HT-29 (cell line): ENCODE results near the gene ADRA1B. TPM values are rescaled to one million over a fixed set of nuclear protein-coding genes. Genes with fewer than 3 reads are reported as not detected.
A peak's percentile ranks its signal among the peaks of the same experiment; 100 is the strongest.

Source experiments
- DNase-seq: peaks from one replicate; pipeline ENCODE4 v3.0.0-alpha.2; 2015; ENCODE audit warnings: low spot score
- total RNA-seq: library from RNA; depleted of rRNA; stranded (reverse); fragments of >200 nt; shearing (Covaris generic); gene quantifications from 2 replicates; pipeline ENCODE4 v1.2.3, GENCODE V29; 2014; rRNA removed

Gene ADRA1B
- total RNA-seq = not detected in 2 replicates

GRCh38 chr5:159915904-159916840, at the start of gene ADRA1B:
ADRA1B (plus strand) TSS chr5:159916482; CDS start chr5:159916906, 424 bp downstream.
- no peak for DNase-seq

DNA sequence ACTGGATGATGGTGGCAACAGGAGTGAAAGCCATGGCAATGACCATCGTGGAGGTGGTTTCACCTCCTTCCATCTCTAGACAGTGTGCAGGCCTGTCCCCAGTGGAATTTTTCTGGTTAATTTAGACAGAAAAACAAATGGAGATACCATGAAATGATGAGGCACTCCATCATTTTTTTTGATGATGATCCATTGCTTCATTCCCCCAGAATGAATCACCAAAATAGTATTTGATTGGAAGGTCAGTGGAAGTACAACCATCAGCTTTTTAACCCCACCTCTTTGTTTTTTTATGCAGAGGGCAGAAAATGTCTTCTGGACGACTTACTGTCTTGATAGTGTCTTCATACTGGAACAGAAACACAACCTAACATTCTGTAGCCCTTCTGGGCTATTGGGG, 42.6 kb upstream of the ADRA1B start:
- no peak for DNase-seq

DNA sequence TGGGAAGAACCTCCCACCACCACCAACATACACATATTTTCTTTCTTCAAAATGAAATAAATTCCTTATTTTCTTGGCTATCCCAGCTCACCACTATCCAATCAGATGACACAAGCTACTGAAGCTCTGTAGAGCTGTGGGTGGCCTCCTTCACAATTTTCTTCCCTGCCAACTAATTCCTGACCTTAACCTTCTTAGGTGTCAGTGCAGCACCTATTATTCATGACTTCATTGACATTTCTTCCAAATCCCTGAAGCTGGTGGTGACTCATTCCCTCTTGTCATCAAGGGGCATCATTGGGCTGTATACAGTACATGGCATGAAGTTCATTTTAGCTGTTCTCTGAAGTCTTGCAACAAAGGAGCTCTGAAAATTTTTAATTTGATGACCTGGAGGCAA, 42.0 kb upstream of the ADRA1B start:
- DNase-seq = no peak

GRCh38 chr5:159877016-159877415, 39.3 kb upstream of the ADRA1B start:
- no peak for DNase-seq

DNA sequence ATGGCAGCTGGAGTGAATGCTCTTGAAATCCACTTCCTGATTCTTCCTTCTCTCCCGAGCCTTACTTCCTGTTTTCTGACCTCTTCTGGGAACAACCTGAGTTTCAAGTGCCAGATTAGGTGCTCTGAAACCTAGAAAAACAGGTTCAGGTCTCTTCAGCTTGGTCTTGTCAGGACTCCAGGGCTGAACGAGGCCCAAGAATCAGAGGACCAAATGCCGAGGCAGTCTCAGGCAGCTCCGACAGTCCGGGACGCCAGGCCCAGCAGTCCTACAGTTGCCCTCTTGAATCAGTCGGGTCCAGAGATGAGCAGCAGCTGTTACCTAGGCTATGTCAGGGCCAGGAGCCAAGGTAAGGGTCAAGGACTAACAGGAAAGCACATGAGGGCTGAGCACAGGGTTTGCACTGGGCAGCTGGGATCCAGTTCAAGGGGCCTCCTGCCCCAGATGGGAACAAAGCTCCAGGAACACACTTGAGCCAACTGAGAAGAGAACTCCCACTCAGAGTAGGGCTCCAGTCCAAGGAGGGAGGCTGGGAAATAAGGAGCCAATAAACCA, 38.3 kb upstream of the ADRA1B start:
- DNase-seq = no peak

- peak; percentile 11 for DNase-seq
Observed at GRCh38 chr5:159878988-159879471, 37.3 kb upstream of the ADRA1B start.

DNA sequence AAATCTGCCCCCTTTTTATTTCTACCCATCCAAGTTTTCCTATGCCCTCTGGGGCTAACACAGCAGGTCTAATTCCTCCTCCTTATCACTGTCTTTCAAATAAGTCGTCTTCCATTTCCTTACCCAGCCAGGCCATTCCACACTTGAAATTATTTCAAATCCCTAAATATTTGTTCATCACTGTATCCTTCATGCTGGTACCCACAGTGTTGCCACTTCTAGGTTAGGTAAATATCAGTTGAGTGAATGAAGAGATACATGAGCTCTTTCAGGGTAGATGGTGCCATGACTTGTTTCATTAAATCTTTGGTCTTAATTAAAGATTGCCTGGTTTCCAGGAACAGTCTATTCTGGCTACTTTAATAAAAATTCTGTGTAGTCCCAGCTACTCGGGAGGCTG, 35.6 kb upstream of the ADRA1B start:
- DNase-seq = no peak

- DNase-seq = no peak
Observed at GRCh38 chr5:159881967-159882366, 34.3 kb upstream of the ADRA1B start.

DNA sequence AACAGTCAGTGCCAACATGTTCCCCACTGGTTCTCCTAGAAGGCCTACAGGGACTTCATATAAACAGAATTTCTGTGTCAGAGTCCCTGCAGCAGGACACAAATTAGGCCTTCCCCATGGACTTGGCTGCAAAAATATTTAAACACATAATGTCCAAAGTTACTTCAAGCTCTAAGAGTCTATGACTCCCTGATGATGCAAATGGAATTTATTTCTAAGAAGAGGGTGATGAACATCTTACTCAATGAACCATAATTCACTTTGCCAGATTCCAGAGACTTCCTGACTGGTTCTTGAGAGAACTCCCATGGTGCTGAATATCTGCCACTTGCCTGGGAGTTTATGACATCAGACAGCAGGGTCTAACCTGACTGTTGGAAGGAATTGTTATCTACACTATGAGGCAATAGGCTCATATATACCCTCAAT, 32.7 kb upstream of the ADRA1B start:
- DNase-seq = no peak

DNA sequence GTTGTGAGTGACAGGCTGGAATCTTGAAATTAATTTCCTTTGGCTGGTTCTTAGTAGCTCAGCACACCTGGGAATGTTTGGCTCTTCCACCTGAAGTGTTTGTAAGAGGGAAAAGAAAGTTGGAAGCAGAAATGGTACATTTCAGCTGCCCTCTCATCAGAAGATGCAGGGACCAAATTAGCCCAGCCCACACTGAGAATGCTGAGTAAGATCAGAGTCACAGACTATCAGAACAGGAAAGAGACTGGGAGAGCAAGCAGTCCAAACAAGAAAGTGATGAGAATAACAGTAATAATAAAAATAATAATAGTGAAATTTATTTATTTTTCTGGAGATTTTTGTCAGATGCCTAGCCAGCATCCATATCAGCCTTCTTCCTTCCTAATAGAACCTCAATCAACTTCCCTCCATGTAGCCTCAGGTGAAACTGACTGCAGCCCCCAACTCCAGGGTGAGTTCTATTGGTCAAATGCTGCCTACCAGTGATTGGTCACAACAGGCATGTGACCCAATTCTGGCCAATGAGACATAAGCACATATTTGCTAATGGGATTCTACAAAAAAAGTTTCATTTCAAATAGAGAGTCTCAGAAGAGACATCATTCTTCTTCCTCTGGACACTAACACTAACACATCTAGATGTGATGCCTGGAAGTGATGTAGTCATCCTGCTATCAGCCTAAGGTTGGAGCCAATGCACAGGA, 31.2 kb upstream of the ADRA1B start:
- no peak for DNase-seq

DNA sequence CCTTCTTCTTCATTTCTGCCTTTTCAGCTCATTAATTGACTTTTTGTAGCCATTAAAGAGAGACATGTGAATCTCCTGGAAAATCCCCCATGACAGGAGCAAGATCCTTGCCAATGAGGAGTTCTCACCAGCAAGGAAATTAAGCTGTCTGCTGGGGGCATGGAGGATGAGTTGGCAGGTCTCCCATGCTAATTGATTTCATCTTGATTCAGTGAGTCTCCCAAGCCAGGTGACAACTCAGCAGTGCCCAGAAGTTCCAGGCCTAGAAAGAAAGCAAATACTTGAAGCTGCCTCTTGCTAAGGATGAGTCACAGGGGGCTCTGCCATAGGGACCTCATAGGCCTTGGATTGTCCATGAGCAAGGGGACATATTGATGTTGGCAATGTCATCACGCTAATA, 30.0 kb upstream of the ADRA1B start:
- no peak for DNase-seq

DNA sequence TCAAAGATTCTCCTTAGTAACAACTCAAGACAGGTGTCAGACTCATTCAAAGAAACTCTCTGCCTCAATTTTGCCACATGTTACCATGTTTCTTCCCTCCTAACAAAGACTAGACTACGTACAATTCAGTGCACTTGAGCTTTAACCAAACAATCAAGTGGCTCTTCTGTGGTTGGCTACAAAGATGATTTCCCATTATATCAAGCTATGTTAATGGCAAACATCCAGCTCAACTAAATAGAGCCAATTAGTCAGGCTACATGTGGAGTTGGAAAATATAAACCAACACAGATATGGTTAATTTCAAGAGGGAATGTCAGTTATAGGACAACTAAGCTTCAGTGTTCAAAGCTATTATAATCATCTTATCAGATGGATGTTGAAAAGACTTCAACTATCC, 29.2 kb upstream of the ADRA1B start:
- no peak for DNase-seq

DNA sequence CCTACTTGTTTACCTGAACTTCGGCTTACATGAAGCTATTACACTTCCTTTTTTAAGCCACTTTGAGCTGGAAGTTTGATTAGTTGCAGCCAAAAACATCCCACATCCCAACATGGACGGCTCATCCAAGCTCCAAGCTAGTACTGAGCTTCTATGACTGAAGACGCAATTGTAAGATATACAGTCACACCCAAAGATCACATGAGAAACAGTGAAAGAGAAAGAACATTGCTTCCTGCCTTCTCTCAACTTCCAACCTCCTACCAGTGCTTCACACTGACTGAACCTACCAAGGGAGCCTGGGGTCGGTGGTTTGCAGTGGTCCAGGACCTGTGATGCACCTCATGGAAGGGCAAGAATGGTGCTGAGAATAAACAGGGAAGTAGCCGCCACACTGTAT, 27.4 kb upstream of the ADRA1B start:
- DNase-seq = no peak

GRCh38 chr5:159890141-159890540, 26.1 kb upstream of the ADRA1B start:
- no peak for DNase-seq

GRCh38 chr5:159891371-159891770, 24.9 kb upstream of the ADRA1B start:
- DNase-seq = no peak

GRCh38 chr5:159893040-159893695, 23.1 kb upstream of the ADRA1B start:
- no peak for DNase-seq

DNA sequence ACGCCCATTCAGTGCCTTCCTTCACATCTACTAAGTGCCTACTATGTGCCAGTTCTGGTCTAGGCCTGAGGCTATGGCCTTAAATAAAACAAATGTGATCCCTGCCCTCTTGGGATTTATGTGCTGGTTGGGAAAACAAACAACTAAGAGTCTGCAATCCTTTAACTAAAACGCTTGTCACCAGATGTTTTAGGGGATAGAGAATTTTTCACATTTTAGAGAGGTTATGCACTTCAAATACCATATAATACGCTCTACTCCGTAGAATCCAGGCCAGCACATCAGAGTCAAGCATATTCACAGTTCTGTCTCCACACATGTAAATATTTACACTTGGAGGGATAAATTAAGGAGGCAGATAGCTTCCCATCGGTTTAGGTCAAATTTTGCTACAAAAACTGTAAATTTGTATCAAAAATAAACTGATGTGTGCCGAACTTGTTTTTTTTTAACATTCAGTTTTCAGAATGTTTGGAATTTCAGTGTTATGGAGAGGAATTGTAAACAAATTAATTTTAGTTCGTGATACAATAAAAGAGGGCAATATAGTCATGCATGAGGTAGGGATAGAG, 22.0 kb upstream of the ADRA1B start:
- no peak for DNase-seq

DNA sequence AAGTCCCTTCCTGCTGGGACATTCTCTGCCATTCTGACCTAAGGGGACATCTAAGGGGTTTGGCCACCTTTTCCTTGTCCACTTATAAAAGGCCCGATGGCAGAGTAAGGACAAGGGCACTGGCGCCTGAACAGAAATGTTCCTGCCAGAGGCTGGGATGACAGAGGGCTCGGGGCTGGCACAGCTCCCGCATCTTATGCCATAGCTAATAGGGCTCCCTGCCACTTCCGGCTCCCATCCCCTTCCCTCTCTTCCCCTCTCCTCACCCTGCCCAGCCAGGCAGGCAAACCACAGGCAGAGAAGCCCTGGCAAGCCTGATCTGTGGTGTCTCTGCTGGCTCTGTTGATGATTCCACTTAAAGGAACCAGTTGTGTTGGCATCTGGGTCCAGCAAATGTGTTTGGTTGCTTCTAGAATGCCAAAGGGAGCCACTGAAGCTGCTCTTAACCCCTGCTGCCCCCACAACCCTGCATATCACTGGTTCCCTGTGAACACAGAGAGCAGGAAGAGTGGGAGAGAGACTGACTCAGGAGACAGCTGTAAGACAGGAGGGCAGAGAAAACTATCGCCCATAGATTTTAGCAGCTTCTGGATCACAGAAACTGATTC, 18.4 kb upstream of the ADRA1B start:
- no peak for DNase-seq

DNA sequence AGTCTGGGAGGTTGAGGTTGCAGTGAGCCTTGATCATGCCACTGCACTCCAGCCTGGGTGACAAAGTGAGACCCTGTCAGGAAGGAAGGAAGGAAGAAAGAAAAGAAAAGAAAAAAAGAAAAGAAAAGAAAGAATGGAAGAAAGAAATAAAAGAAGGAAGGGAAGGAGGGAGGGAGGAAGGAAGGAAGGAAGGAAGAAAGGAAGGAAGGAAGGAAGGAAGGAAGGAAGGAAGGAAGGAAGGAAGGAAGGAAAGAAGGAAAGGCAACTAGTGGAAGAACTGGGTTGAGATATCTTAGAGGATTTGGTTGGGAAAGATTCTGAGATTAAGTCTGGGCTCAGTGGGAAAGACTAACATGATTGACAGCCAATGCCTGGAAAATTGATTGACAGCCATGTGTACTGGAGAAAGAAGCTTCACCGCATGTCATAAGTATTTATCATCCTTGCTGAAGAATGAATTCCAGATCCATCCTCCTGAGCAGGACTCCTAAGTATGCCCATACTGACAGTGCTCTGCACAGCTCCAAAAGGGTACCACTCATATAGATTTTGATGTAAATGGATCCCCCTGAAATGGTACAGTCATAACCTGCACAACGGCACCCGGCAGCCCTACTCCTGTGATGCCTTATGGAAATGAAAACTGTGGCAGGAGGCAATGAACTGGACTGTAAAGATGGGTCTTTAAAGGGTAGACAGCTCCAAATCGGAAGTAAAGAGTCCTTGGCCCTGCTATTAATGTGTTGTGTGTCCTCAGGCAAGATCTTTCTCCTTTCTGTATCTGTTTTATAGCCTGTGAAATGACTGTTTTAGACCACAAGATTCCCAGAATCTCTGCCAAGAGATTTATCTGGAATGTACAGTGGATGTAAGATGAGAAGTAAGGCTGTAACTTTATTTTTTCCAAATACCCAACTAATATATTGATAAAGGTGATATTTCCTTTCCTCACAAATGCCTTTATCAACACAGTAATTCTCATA, 16.9 kb upstream of the ADRA1B start:
- no peak for DNase-seq

DNA sequence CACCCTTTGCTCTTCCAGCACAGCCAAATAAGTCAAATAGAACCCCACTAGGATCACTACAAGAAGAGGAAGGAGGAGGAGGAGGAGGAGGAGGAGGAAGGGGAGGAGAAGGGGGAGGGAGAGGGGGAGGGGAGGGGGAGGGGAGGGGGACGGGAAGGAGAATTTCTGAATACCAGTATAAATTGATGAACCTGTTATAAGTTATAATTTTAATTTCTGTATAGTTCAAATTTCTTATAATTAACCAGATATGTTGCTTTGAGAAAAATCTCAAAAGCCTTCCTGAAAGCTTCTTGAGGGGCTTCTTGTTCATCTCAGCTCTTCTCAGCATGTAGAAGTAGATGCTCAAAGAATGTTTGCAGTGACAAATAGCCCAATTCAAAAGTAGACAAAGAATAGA, 15.0 kb upstream of the ADRA1B start:
- no peak for DNase-seq
